CD4-positive, alpha-beta T cell treated with Interleukin-6 at 100 ng/mL for 8 hours (primary cell): ENCODE data around the gene CLK2.
"Not testable (repeated sequence)": the region's sequence is repeated elsewhere in the genome, so short reads cannot be mapped to it uniquely, and the experiment has no call there.

Experiments used
- DNase-seq: peaks from one replicate; pipeline ENCODE4 v3.0.0-alpha.2; 2020; ENCODE audit warnings: mixed read lengths, low spot score

CLK2 gene

GRCh38 chr1:155296661-155297060, 23.4 kb upstream of the CLK2 start:
- no peak for DNase-seq

GRCh38 chr1:155295942-155296267, 22.6 kb upstream of the CLK2 start:
- DNase-seq: no peak

GRCh38 chr1:155295183-155295941, 22.1 kb upstream of the CLK2 start:
- DNase-seq: no peak

GRCh38 chr1:155294520-155295182, 21.3 kb upstream of the CLK2 start:
- no peak for DNase-seq

- DNase-seq: no peak
Observed at GRCh38 chr1:155293086-155293749, 19.9 kb upstream of the CLK2 start.

GRCh38 chr1:155291006-155291405, 17.7 kb upstream of the CLK2 start:
- not testable (repeated sequence) for DNase-seq

- no peak for DNase-seq
Observed at GRCh38 chr1:155287987-155288543, 14.8 kb upstream of the CLK2 start.

- no peak for DNase-seq
Observed at GRCh38 chr1:155286544-155286943, 13.2 kb upstream of the CLK2 start.

GRCh38 chr1:155285631-155286044, 12.3 kb upstream of the CLK2 start:
- DNase-seq: no peak

- no peak for DNase-seq
Observed at GRCh38 chr1:155285063-155285462, 11.8 kb upstream of the CLK2 start.

GRCh38 chr1:155284476-155284875, 11.2 kb upstream of the CLK2 start:
- no peak for DNase-seq

GRCh38 chr1:155282488-155283091, 9.3 kb upstream of the CLK2 start:
- DNase-seq: no peak

GRCh38 chr1:155279268-155279667, 6.0 kb upstream of the CLK2 start:
- DNase-seq: no peak

- DNase-seq: no peak
Observed at GRCh38 chr1:155278689-155279160, 5.4 kb upstream of the CLK2 start.

- DNase-seq: peak; percentile 57
Observed at GRCh38 chr1:155277902-155278688, 4.8 kb upstream of the CLK2 start.

- DNase-seq: peak; percentile 95
Observed at GRCh38 chr1:155277070-155277901, 4.0 kb upstream of the CLK2 start, which contains the start of gene HCN3. HCN3 (plus strand) TSS chr1:155277463; CDS start chr1:155277591, 128 bp downstream.

- DNase-seq: no peak
Observed at GRCh38 chr1:155272466-155273342, 600 bp downstream of the CLK2 start.

- no peak for DNase-seq
Observed at GRCh38 chr1:155269381-155269780, 3.9 kb downstream of the CLK2 start.

- DNase-seq: no peak
Observed at GRCh38 chr1:155268630-155269029, 4.7 kb downstream of the CLK2 start.
